Measurements from ENCODE around the gene MYOG. TPM values are rescaled to one million over a fixed set of nuclear protein-coding genes. Genes with fewer than 3 reads are reported as not detected.

MYOG gene
- total RNA-seq, 1 experiment from 2014 or later: not detected

DNA sequence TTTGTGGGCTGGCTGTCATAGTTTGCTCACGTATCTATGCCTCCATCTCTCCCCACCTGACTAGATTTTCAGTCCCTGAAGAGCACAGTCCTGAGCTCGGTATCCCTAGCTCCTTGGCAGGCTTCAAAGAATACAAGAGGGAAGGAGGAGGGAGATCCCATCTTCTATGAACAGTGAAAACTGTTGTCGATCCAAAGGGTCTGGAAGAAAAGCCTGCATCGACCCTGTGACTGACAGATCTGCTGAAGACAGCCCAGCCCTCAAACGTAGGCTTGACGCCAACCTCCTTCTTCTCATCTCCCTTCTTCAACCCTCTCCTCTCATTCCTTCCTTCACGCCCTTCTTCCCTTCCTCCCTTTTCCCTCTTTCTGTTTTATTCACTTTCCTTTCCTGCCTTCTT, 28.4 kb upstream of the MYOG start:
- H3K27ac Mint-ChIP-seq (ENCODE audit: unreplicated experiment): no peak overlapping the region
- no TSS peak for BruUV-seq (replicated peaks)
- Histone ChIP-seq H3K27me3 (replicated peaks; ENCODE audit: control insufficient read depth, insufficient read depth, low read length) (no peaks in the 10 kb centered on the region), H3K4me1 (no peaks in the 10 kb centered on the region), H3K36me3 (ENCODE audit: control insufficient read depth, insufficient read depth, low read length) (no peaks in the 10 kb centered on the region), H3K9me3 (no peaks in the 10 kb centered on the region), H3K4me3 (ENCODE audit: low read depth, low read length) (no peak overlapping the region)
- ChIA-PET POLR2A (no interaction called here), CTCF (interaction anchor here (1.2 to 1.4 kb wide), 2 partner anchors 74 to 102 kb away, joined by 3 to 5 read pairs; no protein-coding TSS in a partner anchor)
- TF ChIP-seq, protein P1, sequence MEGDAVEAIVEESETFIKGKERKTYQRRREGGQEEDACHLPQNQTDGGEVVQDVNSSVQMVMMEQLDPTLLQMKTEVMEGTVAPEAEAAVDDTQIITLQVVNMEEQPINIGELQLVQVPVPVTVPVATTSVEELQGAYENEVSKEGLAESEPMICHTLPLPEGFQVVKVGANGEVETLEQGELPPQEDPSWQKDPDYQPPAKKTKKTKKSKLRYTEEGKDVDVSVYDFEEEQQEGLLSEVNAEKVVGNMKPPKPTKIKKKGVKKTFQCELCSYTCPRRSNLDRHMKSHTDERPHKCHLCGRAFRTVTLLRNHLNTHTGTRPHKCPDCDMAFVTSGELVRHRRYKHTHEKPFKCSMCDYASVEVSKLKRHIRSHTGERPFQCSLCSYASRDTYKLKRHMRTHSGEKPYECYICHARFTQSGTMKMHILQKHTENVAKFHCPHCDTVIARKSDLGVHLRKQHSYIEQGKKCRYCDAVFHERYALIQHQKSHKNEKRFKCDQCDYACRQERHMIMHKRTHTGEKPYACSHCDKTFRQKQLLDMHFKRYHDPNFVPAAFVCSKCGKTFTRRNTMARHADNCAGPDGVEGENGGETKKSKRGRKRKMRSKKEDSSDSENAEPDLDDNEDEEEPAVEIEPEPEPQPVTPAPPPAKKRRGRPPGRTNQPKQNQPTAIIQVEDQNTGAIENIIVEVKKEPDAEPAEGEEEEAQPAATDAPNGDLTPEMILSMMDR (IDR thresholded peaks at IDR 0.05; ENCODE audit: insufficient read depth in 1 of 2, low read depth in 1 of 2, low read length in 1 of 2, severe bottlenecking in 1 of 2, unreplicated experiment in 1 of 2): no peak
- H3K4me1 Mint-ChIP-seq (ENCODE audit: low read depth, unreplicated experiment): no peaks in the 10 kb centered on the region
- no peaks in the 10 kb centered on the region for H3K9me3 Mint-ChIP-seq (ENCODE audit: unreplicated experiment)
- no peaks in the 10 kb centered on the region for H3K36me3 Mint-ChIP-seq (ENCODE audit: insufficient read depth, unreplicated experiment)
- intact Hi-C loops (cut with micrococcal nuclease; ENCODE audit: unreplicated experiment): no loop called here
- peaks cover 4% of the 10 kb centered on the region for H3K27me3 Mint-ChIP-seq (ENCODE audit: insufficient read depth, unreplicated experiment)
- DNase-seq: no peak
- H3K4me3 Mint-ChIP-seq (ENCODE audit: unreplicated experiment): no peak overlapping the region

DNA sequence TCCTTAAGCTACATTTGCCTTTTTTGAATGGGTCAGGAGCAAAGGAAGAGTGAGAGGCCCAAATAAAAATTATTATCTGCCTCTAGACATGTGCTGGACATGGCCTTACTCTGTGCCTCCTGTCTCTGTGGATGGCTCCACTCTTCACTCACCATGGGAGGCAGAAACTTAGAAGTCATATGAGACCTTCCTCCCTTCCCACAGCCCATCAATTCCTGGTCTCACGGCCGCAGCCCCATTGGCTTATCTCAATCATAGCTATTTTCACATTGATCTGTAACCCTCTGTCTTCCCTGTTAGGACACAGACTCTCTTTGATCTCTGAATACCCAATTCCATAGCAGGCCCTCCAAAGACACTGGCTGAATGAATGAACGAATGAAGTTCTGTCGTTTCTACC, 27.5 kb upstream of the MYOG start:
- no TSS peak for BruUV-seq (replicated peaks)
- H3K9me3 Mint-ChIP-seq (ENCODE audit: unreplicated experiment): no peaks in the 10 kb centered on the region
- H3K27ac Mint-ChIP-seq (ENCODE audit: unreplicated experiment): no peak overlapping the region
- H3K4me1 ChIP-seq: no peaks in the 10 kb centered on the region
- no peaks in the 10 kb centered on the region for H3K36me3 ChIP-seq (ENCODE audit: control insufficient read depth, insufficient read depth, low read length)
- no peak overlapping the region for H3K4me3 ChIP-seq (ENCODE audit: low read depth, low read length)
- ChIA-PET POLR2A (no interaction called here), CTCF (interaction anchor here (1.1 to 1.4 kb wide), 3 partner anchors 15 to 103 kb away, joined by 3 to 5 read pairs (median 3); partner anchors contain the start of gene ADORA1)
- H3K4me3 Mint-ChIP-seq (ENCODE audit: unreplicated experiment): no peak overlapping the region
- no peaks in the 10 kb centered on the region for H3K9me3 ChIP-seq
- intact Hi-C loops (cut with micrococcal nuclease; ENCODE audit: unreplicated experiment): no loop called here
- no peaks in the 10 kb centered on the region for H3K36me3 Mint-ChIP-seq (ENCODE audit: insufficient read depth, unreplicated experiment)
- peaks cover 4% of the 10 kb centered on the region for H3K27me3 Mint-ChIP-seq (ENCODE audit: insufficient read depth, unreplicated experiment)
- H3K4me1 Mint-ChIP-seq (ENCODE audit: low read depth, unreplicated experiment): no peaks in the 10 kb centered on the region
- no peaks in the 10 kb centered on the region for H3K27me3 ChIP-seq (replicated peaks; ENCODE audit: control insufficient read depth, insufficient read depth, low read length)
- TF ChIP-seq, protein P1 (IDR thresholded peaks at IDR 0.05; ENCODE audit: insufficient read depth in 1 of 2, low read depth in 1 of 2, low read length in 1 of 2, severe bottlenecking in 1 of 2, unreplicated experiment in 1 of 2): no peak
- no peak for DNase-seq

DNA sequence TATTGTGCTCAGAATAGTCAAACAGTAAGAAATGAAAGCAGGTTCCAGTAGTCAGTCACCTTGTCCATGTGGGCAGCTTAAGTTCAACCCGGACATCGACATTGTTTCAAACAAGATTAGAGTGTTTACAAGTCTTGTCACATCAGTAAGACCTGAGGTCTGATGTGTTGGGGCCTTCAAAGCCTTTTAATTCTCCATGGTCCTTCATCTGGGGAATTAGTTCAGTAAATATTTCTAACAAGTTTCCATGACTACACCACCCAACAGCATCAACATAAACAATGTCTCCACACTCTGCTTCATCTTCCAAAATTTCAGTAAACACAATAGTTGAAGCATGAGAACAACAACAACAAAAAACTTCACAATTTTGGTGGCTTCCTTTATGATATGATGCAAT, 26.7 kb upstream of the MYOG start:
- TF ChIP-seq, protein P1 (IDR thresholded peaks at IDR 0.05; ENCODE audit: insufficient read depth in 1 of 2, low read depth in 1 of 2, low read length in 1 of 2, severe bottlenecking in 1 of 2, unreplicated experiment in 1 of 2): no peak
- H3K36me3 ChIP-seq (ENCODE audit: control insufficient read depth, insufficient read depth, low read length): no peaks in the 10 kb centered on the region
- H3K27me3 Mint-ChIP-seq (ENCODE audit: insufficient read depth, unreplicated experiment): peaks cover 6% of the 10 kb centered on the region
- BruUV-seq (replicated peaks): no TSS peak
- CTCF ChIA-PET: no interaction called here
- H3K9me3 Mint-ChIP-seq (ENCODE audit: unreplicated experiment): no peaks in the 10 kb centered on the region
- no peak overlapping the region for H3K4me3 Mint-ChIP-seq (ENCODE audit: unreplicated experiment)
- no peak for DNase-seq
- H3K36me3 Mint-ChIP-seq (ENCODE audit: insufficient read depth, unreplicated experiment): no peaks in the 10 kb centered on the region
- no peak overlapping the region for H3K4me3 ChIP-seq (ENCODE audit: low read depth, low read length)
- H3K27me3 ChIP-seq (replicated peaks; ENCODE audit: control insufficient read depth, insufficient read depth, low read length): no peaks in the 10 kb centered on the region
- intact Hi-C loops (cut with micrococcal nuclease; ENCODE audit: unreplicated experiment): no loop called here
- H3K4me1 ChIP-seq: no peaks in the 10 kb centered on the region
- no peaks in the 10 kb centered on the region for H3K9me3 ChIP-seq
- no peaks in the 10 kb centered on the region for H3K4me1 Mint-ChIP-seq (ENCODE audit: low read depth, unreplicated experiment)
- POLR2A ChIA-PET: no interaction called here
- H3K27ac Mint-ChIP-seq (ENCODE audit: unreplicated experiment): no peak overlapping the region

Data from Caco-2 (cell line).